ENCODE measurements around the gene MAD1L1. TPM values are rescaled to one million over a fixed set of nuclear protein-coding genes. Genes with fewer than 3 reads are reported as not detected.

Gene MAD1L1
- total RNA-seq, 1 donor from 2014 or later = 58.0 TPM

DNA sequence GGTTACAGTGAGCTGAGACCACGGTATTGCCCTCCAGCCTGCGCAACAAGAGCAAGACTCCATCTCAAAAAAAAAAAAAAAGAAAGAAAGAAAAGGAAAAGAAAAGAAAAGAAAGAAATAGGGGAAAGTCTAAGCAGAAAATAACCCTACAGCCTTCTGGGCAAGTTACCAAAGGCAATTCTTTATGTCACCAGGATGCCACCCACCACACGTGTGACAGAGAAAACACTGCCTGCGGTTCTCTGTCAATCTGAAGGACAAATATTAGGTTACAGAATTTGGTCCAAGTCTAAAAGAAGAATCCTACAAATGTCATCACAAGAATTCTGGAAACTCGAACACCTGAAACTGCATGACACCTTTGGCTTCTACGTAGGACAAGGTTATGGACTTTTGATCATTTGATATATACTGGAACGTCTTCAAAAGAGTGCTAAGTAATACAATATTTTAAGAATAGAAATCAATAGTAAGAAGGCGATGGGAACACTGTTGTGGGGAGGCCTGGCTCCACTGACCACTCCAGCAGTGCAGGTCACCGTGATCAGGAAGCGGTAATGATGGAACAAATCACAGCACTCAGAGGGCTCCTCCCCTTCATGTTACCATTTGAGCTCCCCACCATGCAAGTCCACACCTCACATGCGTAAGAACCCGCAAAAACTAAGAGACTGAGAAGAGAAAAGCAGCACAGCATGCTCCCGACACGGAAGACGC lies 75.8 kb downstream of the MAD1L1 start:
- DNase-seq = no peak

DNA sequence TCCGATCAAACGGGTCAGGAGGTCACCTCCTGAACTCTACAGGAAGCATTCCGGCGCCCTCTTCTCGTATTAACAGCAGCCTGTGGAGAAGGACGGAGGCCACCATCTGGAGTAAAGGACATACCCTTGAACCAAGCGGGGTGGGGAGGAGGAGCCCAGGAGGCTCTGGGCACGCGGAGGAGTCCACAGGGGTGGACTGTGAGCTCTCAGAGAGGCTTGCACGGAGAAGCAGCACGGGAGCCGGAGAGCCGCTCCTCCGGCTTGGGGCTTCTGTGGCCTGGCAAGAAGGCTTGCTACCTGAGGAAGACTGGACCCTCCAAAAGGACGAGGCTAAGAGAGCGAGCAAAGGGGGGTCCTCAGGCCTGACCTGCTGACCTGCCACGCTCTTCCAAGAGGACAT lies 77.9 kb downstream of the MAD1L1 start:
- no peak for DNase-seq

DNA sequence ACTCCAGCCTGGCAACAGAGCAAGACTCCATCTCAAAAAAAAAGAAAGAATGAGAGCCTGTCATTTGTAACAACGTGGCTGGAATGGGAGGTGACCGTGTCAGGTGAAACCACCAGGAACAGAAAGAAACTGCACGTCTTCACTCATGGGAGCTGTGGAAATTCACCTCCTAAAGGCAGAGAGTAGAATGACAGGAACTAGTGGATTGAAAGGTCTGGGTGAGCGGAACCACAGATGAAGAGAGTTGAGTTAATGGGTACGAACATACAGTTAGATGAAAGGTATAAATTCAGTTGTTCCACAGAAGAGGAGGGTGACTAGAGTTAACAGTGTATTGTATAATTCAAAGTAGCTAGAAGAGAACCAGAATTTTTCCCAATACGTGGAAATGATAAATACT lies 78.6 kb downstream of the MAD1L1 start:
- no peak for DNase-seq

DNA sequence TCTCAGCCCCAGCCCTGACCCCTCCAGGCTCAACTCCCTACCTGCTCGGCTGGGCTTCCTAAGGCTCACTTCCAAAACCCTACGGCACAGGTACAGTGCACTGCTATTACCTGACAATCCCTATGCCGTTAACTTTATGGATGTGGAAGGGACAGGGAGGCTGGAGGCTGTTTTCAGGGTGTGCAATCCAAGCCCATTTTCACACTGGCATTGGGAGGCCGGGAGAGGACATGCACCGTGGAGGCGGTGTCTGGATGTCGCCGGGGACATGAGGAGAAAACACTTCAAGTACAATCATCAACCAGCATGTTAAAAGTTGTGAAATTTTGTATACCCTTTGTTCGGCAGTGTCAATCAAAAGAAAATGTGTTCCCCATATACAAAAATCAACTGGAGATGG lies 80.1 kb downstream of the MAD1L1 start:
- DNase-seq = no peak

DNA sequence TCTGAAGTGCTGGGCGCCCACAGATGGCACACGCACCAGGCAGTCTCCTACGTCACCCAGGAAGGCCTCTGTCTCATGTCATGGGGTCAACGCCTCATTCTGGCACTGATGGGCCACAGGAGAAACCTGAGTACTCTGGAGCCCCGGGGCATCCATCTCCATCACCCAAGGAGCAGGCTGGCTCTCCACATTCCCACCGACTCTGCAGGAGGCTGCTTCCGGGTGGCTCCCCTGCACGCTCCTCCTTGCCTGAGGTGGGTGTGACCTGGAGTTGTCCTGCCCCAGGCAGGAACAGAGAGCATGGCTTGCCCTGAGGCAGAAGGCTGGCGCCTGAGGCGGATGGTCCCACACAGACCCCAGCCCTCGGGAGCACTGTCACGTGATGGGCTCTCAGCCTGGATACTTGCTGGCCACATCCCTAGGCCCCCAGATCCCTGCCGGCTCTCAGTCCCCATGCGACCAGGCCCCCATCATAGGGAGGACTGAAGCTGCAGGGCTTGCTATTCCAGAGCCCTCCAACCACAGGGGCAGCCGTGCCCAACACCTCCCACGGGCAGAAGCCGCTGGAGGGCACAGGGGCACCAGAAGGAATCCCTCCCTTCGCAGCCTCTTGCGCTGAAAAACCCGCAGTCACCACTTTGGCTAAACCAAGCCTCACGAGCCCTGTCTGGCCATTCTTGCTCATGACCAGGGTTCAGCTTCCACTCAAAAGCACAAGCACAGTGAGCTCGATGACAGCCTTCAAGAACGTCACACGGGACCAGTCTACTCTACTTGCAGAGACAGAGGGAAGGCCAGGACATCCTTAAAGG lies 80.7 kb downstream of the MAD1L1 start:
- no peak for DNase-seq

DNA sequence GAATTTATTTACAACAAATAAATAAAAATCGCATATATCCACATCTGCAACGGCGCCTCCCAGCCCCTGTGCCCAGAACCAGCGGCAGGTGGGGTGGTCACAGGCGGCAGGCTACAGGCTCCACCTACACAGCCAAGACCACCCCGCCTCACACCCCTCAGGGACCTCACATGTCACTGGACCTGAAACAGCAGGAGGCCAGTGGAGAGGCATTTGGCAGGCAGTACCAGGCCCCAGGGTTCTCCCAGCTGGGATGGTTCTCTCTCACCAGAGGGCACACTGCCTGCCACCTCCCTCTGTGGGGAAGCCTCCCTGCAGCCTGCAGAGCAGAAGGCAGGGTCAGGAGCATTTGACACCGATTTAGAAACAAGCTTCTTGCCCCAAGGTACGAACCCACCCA lies 81.5 kb downstream of the MAD1L1 start:
- DNase-seq = peak; percentile 54

DNA sequence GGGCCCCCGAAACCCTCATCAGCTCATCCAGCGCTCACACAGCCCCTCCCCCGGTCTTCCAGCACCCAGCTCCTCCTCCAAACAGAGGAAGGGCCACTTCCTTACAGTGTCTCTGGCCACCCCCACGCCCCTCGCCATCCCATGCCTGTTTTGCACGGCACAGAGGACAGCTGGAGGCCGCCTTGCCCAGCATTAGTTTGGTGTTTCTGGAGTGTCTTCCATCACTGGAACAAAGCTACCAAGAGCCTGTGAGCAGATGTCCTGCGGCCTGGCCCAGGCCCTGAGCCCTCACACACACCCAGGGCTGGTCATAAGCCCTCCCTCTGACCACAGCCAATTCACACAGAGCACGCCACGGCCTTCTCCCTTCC lies 82.3 kb downstream of the MAD1L1 start:
- no peak for DNase-seq

DNA sequence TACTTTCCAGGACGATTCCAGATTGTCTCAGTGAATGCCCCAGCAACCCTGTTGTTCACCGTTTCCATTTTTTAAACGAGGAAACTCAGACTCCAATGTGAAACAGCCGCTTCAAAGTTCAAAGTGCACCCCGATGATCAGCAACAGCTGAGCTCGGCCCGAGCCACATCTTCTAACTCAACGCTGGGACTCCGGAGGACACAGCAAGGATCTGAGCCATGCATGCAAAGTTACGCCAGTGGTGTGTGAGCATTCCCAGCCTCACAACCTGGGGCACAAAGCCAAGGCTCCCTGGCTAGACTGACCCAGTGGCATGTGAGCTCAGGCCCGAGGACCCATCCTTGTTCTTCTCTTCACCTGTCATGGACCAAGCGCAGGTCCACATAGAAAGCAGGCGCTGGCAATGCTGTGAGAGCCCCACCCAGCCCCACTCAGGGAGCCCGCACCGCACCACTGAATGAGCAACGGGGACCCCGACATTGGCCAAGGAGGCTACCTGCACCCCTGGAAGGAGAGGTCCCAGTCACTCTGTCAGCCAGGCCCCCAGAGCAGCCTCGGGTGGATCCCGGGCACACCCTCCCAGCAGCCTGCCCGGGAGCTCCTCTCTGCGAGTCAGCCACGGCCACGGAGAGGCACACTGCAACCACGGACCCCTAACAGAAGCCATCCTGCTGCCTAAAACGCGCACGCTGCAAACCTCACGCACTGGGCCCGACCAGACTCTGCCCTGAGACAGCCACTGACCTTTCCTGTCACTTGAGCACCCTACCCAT lies 82.9 kb downstream of the MAD1L1 start:
- no peak for DNase-seq

DNA sequence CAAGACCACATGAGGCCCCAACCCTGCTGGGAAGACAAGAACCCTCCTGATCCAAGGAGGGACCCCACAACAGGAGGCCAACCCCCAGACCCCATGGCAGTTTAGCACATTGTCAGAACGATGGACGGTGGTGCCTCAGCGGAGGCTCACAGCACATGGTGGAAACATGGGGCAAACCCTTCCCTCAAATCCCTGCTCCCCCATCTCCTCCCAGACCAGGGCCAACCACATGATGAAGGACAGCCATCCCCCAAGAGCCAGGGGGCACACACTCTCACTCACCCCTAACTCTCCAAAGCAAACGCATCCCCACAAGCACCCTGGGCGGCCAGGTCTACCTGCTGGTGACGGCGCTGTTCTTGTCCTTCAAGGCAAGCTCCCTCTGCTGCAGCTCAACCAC lies 83.9 kb downstream of the MAD1L1 start:
- DNase-seq = no peak

DNA sequence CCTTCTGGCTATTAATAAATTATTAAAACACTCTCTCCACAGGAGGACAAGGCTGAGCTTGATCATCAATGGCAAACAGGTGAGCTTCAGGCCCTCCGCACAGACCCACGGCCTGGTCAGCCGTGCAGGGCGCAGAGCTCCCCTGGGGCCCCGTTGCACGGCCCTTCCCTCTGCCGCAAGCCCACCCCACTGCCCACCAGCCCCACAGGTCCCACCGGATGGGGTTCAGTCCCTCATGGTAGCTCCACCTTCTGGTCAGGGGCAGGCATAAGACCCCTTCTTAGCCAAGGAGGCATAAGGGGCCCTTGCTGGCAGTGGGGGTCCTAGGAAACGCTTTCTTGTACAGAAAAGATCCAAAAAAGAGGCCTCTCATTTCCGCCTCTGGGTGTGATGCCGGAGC lies 84.6 kb downstream of the MAD1L1 start:
- DNase-seq = no peak

DNA sequence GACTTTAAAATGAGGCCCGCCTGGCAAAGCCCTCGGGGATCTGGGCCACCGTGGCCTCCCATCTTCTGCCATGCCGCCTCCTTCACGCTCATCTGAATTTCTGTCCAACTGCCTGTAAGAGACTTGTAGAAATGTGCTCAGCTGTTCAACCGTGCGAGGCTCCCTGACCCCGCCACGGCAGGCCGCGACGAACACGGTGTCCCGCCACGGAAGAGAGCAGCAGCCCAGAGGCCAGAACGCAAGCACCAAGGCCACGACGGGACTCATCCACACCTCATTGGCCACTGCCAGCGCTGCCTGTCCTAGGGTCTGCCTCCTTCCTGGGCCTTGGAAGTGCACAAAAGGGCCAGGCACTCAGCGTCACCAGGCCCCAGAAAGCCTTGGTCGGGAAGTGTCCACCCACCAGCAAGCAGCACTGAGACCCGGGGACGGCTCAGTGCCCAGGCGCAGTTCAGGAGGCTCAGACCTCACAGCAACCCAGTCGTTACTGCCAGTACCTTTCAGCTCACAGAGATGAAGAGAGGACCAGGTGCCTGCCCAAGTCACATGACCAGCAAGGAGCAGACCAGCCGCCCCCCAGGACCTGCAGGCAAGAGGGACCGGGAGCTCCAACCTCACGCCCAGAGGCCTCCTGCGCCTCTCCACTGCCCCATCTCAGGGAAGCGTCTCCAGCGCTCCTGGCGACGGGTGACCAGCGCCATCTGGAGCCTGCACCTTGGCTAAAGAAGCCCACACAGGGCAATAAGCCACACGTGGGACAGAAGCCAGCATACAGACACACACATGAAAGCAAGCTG lies 85.9 kb downstream of the MAD1L1 start:
- no peak for DNase-seq

DNA sequence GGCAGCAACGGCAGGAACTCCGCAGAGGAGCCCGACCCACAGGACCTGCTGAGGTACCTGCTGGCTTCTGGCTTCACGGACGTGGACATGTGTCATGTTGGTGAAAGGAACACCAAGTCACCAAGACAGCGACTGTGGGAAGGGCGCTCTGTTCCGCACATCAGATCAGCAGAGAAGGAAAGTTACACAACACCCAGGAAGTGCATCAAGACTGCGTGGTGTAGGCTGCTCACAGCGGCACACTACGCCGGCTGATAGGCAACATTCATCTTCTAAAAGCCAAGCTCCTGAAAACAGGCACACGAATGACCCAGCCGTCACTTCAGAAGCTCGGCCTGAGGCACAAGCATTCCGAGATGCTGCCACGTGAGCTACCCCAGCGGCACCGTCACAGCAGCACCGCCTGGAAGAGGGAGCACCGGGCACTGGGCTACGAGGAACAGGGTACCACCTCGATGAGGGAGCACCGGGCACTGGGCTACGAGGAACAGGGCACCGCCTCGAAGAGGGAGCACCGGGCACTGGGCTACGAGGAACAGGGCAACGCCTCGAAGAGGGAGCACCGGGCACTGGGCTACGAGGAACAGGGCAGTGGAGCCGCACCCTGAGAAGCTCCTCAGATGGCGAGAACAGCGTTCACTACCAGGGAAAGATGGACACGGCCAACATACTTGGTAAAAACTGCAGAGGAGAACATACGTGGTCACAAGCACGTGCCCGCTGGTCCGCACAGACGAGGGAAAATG lies 86.7 kb downstream of the MAD1L1 start:
- DNase-seq = no peak

DNA sequence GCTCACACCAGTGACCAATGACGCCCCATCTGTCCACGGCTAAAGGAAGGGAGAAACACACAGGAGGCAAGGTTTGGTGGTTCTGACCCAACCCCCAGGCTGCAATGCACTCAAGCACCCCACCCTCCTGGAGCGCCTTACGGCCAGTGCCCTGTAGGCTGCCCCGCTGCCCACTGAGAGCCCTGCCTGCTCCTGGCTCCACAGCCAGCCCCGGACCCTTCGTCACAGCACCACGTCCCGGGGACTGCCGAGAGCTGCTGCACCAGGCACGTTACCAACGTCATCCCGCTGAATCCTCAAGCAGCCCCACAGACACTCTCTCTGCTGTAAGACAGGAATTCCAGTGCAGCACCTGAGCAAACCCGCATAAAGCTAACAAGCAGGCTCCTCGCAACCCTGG lies 87.8 kb downstream of the MAD1L1 start:
- no peak for DNase-seq

DNA sequence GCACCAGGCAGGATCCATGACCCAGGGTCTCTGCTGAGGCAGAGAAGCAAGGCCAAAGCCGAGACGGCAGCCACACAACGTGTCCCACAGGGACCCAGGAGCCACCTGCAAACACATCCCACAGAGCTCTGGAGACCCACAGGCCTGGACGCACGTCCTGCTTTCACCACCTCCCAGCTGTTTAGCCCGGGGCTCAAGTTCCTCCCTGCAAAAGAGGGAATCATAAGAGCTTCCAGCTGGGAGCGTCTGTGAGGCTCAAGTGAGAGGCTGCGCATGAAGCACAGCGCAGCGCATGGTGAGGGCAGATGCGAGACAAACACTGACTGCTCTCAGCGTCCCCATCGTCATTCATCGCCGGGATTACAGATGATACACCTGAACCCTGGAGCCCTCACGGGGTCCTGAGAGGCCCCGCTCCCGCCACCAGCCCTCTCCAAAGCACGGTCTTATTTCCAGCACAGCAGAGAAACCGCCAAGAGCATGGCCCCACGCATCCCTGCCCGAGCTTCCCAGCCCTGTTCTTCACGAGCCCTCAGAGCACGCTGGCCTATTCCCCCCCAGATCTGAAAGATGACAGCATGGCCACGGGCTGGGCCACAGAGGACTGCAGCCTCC lies 88.7 kb downstream of the MAD1L1 start:
- peak; percentile 95 for DNase-seq

DNA sequence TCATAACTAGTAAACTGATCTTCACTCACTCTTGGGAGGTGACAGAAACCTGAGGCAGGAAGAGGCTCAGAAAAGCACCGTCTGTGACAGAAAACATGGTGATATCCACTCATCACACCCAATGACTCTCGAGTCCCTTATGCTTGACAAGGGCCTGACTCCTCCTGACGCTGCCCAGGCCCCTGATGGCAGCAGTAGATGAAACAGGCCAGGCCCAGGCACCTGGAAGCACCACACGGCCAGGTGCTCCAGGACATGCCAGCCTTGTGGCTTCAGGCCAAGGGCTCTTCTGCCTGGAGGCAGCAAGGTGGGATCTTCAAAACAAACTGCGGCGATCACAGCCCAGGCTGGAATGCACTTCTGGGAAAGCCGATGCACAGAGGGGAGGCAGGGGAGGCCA lies 89.3 kb downstream of the MAD1L1 start:
- DNase-seq = no peak

DNA sequence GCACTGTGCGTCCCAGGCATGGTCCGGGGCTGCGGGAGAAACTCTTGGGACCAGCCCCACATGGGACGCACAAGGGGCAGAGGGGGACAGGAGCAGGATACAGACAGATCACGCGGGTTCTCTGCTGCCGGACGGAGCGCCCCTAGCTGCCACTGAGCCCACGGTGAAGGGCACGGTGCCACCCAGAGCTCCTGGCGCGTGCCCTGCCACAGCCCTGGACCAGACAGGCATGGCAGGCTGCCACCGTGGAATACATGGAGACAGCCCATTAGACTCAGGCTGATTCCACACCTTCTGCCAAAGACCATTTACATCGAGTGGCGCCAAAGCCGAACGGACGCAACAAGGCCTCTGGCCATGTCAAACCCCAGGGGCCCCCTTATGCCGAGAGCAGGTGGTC lies 90.4 kb downstream of the MAD1L1 start:
- DNase-seq = no peak

DNA sequence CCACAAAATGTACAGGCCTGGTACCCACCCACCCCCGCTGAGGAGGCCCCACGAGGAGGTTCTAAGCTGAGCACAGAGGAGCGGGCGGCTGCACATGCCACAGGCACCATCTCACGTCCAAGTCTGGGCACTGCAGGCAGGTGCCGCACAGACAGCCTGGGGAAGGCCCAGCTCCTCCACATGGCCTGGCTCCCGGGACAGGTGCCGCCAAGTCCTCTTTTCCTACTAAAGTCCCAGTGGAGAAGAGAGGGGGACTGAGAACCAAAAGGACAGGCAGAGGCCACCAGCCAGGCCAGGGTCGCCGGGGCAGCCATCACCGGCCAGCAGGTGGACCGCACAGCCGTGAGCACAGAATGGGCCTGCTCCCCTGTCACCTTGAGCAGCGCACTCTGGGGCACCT lies 91.1 kb downstream of the MAD1L1 start:
- no peak for DNase-seq

DNA sequence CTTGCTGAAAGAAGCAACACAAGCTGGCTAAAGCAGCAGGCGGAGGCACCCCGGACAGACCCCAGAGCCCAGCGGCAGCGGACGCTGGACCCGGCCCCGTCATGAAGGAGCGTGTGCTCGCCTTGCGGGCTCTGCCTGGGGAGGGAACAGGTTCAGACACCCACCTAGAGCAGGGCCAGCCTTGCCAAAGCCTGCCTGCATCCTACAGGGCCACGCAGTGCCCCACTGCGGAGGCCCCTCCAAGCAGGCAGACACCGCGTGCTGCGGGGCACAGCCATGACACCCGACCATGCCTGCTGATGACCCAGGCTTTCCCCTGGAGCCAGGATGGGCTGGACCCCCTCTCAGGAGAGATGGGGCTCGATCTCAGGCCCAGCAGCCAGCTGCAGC lies 91.7 kb downstream of the MAD1L1 start:
- no peak for DNase-seq

DNA sequence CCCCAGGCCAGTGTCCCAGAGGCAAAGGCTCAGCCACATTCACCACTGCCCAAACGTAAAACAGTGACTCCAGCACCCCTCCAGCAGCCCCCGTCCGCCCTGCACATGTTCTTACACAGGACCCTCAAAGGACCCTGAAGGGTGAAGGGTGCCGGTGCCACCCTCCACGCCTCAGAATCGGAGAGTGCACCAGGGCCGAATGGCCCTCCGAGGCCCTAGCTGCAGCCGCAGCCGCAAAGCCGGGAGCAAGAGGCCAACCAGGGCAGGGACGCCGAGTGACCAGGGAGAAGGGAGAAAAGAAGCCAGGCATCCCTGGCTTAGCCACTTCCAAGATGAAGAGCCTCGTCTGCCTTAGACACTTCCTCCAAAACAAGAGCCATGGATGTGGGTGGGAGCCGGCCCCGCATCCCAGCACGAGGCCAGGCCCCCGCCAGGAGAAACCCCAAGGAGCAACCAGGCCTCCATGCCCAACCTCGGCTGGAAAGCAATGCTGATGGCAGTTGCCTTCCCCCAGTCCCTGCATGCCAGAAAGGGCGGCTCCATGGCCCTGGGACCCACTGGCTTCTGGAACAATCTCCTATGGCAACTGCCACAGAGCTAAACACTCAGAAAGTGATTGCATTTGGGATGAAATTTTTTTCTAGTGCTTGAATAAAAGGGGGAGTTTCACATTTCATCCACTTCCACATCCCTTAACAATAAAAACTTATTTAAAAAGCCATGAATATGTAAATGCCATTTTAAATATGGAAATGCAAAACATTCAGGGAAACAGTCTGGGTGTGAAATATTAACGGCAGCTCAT lies 92.3 kb downstream of the MAD1L1 start:
- no peak for DNase-seq

DNA sequence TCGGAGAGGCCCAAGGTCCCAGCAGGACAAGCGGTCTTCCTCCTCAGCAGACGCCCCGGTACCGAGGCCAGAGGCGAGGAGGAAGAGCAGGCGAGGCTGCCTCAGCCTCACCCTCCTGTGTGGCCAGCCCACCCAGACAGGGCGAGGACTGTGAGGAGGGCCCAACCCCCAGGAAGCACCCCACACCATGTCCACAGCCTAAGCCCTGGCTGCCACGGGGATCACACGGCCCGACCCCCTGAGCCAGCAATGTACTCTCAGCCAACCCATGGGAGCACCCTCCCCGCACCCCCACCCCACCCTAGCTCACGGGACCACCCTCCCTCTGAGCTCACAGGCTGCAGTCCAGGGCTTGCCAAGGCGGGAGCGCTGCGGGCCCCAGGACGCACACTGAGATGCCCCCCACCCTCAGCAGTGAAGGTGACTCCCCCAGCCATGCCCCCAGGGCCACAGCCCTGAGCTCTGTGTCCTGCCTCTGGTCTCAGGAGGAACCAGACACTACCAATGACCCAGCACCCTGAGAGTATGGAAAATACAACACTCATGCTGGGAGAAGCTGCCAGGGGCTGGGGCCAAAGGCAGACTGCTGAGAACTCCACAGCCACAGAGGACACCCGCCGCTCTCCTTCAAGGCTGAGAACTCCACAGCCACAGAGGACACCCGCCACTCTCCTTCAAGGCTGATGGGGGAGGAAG lies 93.6 kb downstream of the MAD1L1 start:
- DNase-seq = no peak
